Mucosa of gallbladder (tissue), 1 donor: ENCODE data around the gene OR8B8. TPM values are rescaled to one million over a fixed set of nuclear protein-coding genes. Genes with fewer than 3 reads are reported as not detected.
"Not testable (repeated sequence)": the region's sequence is repeated elsewhere in the genome, so short reads cannot be mapped to it uniquely, and the experiment has no call there.

Source experiments
- DNase-seq: peaks from one replicate; pipeline ENCODE4 v3.0.0-alpha.2; 2020; ENCODE audit warnings: low spot score
- total RNA-seq: library from RNA; stranded (reverse); gene quantifications from one replicate; pipeline ENCODE4 v1.2.1, GENCODE V29; 2021
- donor health status: DM: no; HTN: no; CAD: no.

The OR8B8 gene, protein sequence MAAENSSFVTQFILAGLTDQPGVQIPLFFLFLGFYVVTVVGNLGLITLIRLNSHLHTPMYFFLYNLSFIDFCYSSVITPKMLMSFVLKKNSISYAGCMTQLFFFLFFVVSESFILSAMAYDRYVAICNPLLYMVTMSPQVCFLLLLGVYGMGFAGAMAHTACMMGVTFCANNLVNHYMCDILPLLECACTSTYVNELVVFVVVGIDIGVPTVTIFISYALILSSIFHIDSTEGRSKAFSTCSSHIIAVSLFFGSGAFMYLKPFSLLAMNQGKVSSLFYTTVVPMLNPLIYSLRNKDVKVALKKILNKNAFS
- not detected for total RNA-seq

DNA sequence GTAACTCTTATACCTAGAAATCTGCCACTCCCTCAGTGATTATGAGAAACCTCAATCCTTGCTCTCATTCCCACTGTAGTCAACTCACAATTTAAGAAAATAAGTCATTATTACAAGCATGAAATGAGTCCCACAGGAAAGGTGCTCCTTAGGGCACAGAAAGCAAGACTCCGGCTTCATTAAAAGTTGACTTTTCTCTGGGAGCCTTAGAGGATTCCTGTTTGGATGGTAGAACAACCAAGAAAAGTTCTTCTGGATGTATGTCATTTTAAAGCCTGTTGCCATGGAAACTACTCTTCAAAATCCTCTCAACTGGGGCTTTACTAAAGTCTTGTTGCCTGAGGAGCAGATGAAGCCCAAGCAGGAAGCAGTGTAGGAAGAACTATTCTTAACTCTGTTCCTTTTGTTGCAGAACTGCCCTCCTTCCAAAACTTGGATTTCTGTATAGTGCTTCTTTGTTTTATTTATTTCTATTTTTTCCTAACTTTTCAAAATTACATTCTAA is at the start of gene OR8B8:
Gene OR8B8 (minus strand): TSS at position 51 of the 505 bp plus-strand sequence. CDS start 4,611 bp downstream, outside the sequence.
- DNase-seq, result no peak

DNA sequence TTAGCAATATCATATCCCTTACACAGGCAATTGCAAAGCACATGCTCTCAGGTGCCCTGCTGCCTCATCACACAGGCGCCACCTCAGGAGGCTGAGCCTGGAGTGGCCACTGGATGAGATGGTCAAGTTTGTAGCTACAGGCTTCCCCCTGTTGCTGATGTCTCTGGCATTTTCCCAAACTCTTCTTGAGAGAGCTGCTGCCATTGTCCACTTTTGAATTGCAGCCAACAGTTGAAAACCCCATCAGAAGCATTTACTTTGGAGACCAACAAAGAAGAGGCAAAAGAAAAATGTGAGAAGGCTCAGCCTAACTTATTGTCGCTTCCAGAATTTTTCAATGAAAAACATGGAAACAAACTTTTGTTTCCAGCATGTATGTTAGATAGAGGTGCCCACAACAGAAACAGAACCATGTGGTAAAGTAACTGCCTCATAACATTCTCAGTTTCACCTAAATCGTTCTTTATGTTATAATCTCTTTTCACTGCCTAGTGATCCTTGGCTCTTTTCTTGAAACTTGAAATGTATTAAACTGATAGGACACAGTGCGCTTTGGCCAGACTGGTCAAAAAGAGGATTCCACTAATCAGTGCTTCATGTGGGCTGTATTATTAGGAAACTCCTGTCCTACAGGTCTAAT is 47.6 kb upstream of the OR8B8 start:
- DNase-seq, result no peak

DNA sequence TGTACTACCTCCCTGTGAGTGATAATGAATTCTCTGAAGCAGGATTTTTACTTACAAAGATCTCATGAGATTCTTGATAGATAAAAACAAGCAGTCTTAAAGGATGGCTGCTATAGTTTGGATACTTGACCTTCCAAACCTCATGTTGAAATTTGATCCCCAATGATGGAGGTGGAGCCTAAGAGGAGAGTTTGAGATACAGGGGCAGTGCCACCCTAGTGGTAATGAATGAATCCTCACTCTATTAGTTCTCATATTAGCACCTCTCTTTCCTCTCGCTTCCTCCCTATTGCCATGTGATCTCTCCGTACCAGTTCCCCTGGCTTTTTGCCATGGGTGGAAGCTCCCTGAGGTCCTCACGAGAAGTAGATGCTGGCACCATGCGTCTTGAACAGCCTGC is 37.9 kb upstream of the OR8B8 start:
- DNase-seq, result no peak

DNA sequence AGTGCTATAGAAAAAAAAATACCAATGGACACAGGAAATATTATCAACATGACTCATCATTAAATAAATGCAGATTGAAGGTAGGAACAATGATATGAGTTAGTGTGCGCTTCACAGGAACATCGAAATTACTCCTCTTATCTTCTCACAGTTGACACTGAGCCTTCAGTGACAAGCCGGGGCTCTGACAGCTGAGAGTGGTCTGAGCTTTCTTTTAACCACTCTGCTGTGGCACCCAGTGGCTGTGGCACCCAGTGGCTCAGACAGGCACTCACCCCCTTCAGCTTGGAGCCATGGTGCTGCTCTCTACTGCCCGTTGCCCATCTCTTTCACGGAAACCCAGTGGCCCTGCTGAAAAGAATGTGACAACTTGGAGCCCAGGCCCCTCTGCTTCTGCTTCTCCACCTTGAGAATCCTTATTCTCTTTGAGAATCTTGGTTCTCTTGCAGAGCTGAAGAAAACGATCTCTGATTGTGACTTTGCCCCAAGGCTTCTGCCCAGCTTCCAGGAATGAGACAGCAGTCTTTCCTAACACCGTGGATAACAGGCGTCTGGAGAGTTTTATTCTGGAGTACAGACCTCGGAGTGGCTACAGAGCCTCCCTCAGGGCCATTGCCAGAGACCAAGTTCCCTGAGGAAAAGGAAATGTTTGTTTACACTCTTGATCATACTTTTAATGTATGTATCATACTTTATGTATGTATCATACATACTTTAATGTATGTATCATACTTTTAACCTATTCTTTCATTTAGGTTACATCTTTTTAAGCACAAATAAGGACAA is 37.1 kb upstream of the OR8B8 start:
- DNase-seq, result no peak

DNA sequence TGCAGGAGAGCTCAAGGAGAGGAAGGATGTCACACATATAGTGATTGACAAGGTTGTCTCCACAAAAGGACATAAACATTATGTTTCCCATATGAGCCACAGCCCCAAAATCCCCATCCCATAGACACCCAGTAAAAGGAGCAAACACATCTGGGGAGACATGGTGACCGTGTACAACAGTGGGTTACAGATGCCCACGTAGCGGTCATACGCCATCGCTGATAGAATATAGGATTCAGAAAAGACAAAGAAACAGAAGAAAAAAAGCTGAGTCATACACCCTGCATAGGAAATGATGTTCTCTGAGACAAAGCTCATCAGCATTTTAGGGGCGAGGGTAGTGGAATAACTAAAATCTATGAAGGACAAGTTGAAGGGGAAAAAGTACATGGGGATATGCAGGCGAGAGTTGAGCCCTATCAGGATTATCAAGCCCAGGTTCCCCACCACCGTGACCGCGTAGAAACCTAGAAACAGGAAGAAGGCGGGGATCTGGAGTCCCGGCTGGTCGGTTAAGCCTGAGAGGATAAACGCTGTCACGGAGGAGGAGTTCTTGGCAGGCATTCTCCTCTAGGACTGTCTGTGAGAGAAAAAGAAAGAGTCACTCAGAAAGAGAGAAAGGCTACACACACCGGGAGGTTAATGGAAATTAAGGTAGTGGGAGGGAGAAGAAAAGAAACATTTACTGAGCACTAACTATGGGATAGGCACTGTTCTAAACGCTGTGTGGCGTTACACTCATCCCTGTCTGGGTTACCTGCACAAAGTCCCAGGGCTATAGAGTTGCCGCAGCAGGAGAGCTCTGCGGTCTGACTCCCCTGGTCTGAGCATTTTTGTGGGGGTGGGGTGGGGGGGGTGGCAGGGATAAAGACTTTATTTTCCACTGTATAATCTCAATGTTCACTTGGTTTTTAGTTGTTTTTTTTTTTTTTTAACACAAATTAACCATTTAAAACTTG is 36.1 kb upstream of the OR8B8 start:
- DNase-seq, result no peak

DNA sequence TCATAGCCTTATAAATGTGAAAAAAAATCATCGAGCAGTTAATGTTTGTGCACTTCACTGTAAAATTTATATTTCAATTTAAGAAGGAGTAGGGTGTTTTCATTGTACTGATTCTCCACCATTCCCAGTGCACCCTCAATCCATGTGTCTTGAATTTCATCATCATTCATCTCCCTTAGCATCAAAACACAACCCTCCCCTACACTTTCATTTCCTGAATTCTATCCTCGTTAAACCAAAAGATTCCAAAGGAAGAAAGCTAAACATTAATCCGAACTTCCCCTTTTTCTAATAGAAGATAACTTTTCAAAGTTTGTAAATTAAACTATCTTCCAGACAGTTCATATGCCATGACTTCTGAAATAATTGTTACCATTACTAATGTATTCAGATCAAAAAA is 34.1 kb upstream of the OR8B8 start:
- DNase-seq, result no peak

DNA sequence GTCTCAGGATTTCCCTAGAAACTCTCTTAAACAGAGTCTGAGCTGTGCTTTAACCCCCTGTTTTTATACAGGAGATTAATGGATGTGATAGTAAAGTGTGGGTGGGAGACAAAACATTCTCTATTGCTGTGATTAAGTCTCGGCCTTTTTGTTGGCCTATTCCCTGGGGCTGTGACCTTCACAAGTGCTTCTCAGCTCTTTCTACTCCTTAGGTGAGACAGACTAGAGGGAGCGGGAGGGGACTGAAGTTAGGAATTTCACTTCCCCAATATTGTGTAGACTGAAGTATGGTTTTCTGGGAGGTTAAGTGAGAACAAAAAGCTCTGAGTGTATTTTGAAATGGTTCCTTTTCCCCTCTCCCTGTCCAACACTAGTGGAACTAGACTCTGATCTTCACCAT is 29.8 kb upstream of the OR8B8 start:
- DNase-seq, result no peak

DNA sequence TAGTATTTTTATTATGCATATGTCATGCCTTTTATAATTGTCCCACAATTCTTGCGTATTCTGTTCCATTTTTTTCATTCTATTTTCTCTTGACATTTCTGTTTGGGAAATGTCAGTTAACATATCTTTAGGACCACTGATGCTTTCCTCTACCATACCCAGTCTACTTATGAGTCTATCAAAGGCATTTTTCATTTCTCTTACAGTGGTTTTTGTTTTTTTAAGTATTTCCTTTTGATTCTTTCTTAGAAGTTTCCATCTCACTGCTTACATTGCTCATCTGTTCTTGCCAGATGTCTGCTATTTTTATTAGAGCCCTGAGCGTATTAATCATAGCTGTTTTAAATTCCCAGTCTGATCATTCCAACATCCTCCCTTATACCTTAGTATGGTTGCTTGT is 29.3 kb upstream of the OR8B8 start:
- DNase-seq, result no peak

DNA sequence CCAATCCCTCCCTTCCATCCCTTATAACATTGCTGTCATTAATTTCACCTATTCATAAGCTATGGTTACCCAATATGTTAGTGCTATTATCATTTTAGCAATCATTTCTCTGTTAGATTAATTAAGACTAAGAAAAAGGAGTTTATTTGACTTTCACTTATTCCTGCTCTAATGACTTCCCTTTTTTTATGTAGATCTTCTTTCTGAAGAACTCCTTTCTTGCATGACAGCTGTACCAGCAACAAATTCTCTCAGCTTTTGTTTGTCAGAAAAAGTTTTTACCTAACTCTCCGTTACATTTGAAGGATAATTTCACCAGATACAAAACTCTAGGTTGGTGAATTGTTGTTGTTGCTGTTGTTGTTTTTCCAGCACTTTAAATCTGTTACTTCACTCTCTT is 28.6 kb upstream of the OR8B8 start:
- DNase-seq, result no peak

DNA sequence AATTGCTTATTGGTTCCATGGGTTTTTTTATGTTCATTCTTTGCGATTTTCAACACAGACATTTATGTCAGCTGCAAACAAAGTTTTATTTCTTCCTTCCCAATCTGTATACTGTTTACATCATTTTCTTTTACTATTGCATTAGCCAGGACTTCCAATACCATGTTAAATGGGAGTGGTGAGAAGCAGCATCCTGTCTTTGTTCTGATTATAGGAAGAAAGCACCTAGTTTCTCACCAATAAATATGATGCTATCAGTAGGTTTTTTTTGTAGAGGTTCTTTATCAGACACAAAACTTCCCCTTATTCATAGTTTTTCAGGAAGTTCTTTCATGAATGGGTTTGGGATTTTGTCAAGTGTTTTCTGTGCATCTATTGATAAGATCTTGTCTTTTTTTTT is 28.0 kb upstream of the OR8B8 start:
- no peak for DNase-seq

DNA sequence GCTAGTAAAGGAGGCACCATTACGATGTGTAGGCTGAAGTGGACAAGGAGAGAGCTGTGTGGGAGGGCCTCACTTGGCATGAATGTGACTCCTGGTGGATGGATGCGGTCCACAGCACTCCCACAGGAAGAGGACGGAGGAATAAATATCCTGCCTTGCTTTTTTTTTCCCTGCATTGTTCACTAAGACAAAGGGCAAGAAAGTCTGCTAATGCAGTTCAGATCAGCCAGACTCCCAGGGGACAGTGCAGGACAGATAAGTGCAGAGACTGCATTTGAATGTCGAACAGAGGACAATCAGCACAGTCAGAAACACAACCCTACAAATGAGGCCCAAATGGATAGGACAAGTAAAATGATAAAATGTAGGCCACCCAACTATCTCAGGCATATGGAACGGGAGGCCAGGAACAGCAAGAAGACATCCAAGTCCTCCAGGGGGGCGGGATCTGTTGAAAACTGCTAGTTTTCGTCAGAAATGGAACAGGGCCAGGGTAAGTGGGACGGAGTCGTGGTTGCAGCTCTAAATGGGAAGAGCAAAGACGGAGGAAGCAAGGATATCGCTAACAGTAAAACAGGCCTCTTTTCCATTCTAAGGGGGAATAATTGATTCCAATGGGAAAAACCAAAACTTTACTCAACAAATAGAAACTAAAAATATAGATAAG is 25.2 kb upstream of the OR8B8 start:
- DNase-seq, result no peak

DNA sequence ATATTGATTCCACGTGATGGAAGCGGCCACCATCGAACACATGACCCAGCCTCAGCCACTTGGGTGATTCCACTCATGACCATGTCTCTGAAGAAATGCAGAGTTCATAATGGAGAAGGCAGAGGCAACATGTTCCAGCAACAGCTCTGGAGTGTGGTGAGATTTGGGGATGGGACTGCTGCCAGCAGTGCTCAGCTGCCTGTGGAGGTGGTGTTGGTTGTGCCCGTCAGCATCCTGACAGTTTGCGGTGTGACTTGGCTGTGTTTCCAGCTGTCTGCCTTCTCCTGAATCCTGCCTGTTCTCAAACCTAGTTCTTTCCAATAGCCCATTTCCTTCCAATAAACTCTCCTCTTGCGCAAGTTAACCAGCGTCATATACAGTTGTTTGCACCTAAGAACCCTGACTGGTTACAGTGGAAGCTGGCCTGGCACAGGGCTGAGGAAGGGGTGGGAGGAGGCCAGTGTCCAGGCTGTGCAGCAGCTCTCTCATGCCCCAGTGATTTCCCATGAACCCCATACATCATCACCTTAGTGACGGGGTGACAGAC is 22.0 kb upstream of the OR8B8 start:
- DNase-seq, result no peak

DNA sequence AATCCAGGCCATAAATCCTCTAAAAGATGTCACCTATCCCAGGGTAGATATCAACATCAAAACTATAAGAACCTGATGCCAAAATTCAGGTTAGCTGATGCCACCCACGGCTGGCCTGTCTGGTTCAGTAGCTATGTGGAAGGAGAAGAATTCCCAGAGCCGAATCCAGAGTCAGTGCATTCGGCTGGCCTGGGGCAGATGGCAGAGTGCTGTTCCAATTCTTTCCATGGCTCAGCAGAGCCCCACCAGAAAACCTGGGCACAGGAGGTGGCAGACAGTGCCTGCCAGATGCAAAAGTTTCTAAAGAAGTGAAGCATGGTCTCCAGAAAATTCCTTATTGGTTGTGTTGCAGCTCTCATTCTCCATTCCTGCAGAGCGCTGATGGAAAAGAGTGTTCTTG is 19.9 kb upstream of the OR8B8 start:
- no peak for DNase-seq

DNA sequence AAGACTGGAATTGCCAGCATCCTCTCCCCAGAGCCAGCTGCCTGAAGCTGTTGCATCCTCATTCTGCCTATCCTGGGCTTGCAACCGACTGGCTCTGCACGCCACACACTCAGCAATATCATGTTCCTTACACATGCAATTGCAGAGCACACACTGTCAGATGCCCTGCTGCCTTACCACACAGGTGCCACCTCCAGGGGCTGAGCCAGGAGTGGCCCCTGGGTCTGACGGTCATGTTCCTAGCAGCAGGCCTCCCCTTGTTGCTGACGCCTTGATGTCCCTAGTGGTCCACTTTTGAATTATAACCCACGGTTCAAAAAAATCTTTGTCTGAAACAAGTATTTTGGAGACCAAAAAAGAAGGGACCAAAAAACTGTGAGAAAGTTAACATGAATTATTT is 18.5 kb upstream of the OR8B8 start:
- no peak for DNase-seq

DNA sequence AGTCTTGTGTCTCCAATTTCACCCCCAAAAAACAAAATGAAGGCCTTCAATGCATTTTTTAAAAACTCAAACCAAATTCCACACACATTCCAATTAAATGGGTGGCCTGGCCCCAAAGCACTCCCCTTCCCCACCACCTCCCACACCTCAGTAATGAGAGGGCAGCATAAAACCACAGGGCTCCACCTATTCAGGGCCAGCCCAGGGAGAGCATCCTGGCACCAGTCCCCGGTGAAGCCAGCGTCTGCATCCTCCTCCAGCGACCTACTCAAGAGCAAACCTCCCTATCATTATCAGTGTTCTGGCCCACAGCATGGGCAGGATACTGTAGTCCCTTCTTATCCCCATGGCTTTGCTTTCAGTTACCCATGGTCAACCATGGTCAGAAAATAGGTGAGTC is 17.8 kb upstream of the OR8B8 start:
- no peak for DNase-seq

DNA sequence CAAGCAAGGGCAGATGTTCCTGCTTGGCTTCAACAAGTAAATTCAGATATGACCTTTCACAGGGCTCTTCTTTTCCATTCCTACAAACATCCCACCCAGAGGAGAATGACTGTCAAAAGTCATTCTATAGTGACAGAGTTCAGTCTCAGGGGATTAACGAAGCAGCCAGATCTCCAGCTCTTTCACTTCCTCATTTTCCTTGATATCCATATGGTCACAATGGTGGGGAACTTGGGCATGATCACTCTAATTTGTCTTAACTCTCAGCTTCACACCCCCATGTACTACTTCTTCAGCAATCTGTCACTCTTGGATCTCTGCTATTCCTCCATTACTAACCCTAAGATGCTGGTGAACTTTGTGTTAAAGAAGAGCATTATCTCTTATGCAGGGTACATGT is 15.0 kb upstream of the OR8B8 start:
- no peak for DNase-seq

DNA sequence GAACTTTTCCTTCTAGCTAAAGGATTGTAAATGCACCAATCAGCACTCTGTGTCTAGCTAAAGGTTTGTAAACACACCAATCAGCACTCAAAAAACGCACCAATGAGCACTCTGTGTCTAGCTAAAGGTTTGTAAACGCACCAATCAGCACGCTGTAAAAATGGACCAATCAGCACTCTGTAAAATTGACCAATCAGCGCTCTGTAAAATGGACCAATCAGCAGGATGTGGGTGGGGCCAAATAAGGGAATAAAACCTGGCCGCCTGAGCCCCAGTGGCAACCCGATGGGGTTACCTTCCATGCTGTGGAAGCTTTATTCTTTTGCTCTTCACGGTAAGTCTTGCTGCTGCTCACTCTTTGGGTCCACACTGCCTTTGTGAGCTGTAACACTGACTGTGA is 13.9 kb upstream of the OR8B8 start:
- DNase-seq, result not testable (repeated sequence)

DNA sequence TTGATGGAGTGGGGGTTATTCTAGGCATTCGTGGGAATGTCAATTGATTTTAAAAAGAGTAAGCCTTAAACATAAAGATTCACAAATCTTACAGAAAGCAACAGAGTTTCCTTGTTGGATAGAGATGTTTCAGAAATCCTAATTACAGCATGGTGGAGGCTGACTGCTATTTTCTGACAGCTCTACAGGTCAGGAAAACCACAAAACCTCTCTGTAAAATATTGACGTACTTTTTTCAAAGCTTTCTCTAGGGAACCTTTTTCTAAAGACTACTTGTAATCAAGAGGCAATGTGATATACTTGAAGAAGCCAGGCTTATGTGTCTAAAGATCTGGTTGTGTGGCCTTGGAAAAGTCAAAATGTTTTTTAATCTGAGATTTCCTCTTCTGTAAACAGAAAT is 9.1 kb upstream of the OR8B8 start:
- no peak for DNase-seq

DNA sequence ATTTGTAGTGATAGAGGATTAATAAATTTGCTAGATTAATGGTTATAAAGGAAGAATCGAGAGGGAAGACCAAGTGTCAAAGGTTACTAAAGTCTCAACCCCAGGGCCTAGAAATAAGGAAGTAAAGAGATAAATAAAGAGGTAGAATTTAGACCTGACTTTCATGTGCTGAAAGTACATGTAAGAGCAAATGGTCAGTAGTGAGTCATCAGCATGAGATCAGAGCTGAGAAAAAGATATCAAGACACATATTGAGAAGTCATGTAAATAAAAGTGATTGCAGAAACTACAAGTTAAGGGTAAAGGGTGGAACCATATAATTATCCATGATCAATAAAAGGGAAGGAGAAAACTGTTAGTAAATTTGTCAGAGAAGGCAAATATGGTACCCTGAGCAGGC is 1.4 kb upstream of the OR8B8 start:
- DNase-seq, result no peak

DNA sequence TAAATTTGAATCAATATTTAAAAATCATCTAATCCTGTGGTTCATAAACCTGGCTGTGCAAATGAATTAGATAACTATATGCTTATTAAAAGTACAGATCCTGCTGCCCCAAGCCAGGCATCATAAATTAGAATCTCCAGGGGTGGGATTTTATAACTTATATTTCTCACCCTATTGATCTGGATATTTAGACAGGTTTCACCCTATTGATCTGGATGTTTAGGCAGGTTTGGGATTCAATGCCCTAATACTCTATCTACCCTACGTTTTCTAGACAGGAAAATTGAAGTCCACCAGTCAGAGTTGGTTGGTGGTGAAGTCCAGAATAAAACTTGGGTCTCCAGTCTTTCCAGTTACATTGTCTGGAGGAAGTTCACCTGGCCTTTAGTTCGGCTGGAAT is 2.6 kb downstream of the OR8B8 start:
- no peak for DNase-seq

DNA sequence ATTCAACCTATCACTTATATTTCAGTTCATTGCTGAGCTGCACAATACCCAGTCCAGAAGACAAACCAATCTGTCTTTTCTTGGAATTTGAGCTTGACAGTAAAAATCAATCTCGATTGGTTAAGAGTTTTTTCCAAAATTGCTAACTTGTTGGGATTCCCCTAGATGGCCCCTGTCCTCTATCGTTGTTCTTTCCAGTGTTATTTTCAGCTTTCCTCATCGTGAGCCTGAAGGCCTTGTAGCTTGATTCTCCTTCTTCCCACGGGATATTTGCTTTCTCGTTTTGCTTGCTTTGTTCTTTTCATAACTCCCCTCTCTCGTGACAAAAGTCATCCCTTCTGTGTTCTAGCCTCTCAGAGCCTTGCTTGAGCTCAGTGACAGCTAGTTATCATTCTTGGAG is 3.1 kb downstream of the OR8B8 start:
- no peak for DNase-seq
